ENCODE measurements around the gene OR10V1.

- no peak for TF ChIP-seq CTCF (IDR thresholded peaks at IDR 0.05)
- TF ChIP-seq POLR2A (IDR thresholded peaks at IDR 0.05) = no peak
- TF ChIP-seq POLR2AphosphoS5 (IDR thresholded peaks at IDR 0.05) = no peak
- no peak for TF ChIP-seq EP300 (IDR thresholded peaks at IDR 0.05)
Measured at GRCh38 chr11:59692915-59693314, 20.7 kb downstream of the OR10V1 start.
